ENCODE results near the gene PIGK.

The PIGK gene

GRCh38 chr1:77039111-77039510 lies 180.1 kb downstream of the PIGK start:
- DNase-seq (ENCODE audit: low read depth): no peak

Data from activated T-cell treated with anti-CD3 and anti-CD28 coated beads for 1 hour (primary cell).